Central memory CD8-positive, alpha-beta T cell (primary cell): ENCODE measurements around the gene HSPA1B.
"Not testable (repeated sequence)": the region's sequence is repeated elsewhere in the genome, so short reads cannot be mapped to it uniquely, and the experiment has no call there.

Experiments used
- ATAC-seq: fragments of 150-1000 bp; cut with Tn5 transposase; replicated peaks from 2 replicates; pipeline ENCODE4 v1.10.0; 2022; ENCODE audit warnings: mild to moderate bottlenecking, moderate FRiP score, moderate number of reproducible peaks; ENCODE audit not compliant: poor library complexity, severe bottlenecking; ENCODE audit errors: extremely low read depth
- DNase-seq, 2 donors: peaks; one replicate each; pipeline ENCODE4 v3.0.0; 2021; ENCODE audit warnings: low spot score in 2 of 2
- H3K27ac Mint-ChIP-seq: one replicate; pipeline ENCODE4 v1.8.0; 2022; ENCODE audit warnings: low read depth, mild to moderate bottlenecking, moderate library complexity, mixed read lengths
- H3K27me3 Mint-ChIP-seq: one replicate; pipeline ENCODE4 v1.8.0; 2022; ENCODE audit warnings: mixed read lengths
- H3K36me3 Mint-ChIP-seq: one replicate; pipeline ENCODE4 v1.8.0; 2022; ENCODE audit warnings: mild to moderate bottlenecking, moderate library complexity, mixed read lengths; ENCODE audit not compliant: insufficient read depth
- H3K4me1 Mint-ChIP-seq: one replicate; pipeline ENCODE4 v1.8.0; 2022; ENCODE audit warnings: mixed read lengths
- H3K4me3 Mint-ChIP-seq: one replicate; pipeline ENCODE4 v1.8.0; 2022; ENCODE audit warnings: mild to moderate bottlenecking, moderate library complexity, mixed read lengths
- H3K9me3 Mint-ChIP-seq: one replicate; pipeline ENCODE4 v1.8.0; 2022; ENCODE audit warnings: mixed read lengths

The HSPA1B gene

DNA sequence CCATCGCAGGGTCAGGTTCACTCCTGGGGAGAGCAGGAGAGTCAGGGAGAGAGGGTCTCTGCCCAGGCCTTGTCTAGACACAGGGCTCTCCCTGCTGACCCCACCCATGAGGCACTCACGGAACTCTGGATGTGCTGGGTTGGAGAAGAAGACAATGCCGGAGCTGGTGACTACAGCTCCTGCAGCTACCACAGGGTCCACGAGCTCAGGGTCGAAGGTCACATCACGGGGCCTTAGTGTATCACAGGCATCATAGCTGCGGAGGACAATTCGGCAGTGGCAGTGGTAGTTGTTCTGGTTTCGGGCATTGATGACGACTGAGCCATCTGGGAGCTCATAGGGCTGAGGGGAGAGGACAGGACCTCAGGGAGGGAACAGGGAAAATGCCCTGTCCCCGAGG lies 32.4 kb downstream of the HSPA1B start:
- no peak for ATAC-seq
- no peaks in the 10 kb centered on the region for H3K27me3 Mint-ChIP-seq
- H3K9me3 Mint-ChIP-seq = no peaks in the 10 kb centered on the region
- peaks cover 26% of the 10 kb centered on the region for H3K4me1 Mint-ChIP-seq
- no peak for DNase-seq
- no peak overlapping the region for H3K4me3 Mint-ChIP-seq
- H3K27ac Mint-ChIP-seq = no peak overlapping the region
- H3K36me3 Mint-ChIP-seq = peaks cover 39% of the 10 kb centered on the region

DNA sequence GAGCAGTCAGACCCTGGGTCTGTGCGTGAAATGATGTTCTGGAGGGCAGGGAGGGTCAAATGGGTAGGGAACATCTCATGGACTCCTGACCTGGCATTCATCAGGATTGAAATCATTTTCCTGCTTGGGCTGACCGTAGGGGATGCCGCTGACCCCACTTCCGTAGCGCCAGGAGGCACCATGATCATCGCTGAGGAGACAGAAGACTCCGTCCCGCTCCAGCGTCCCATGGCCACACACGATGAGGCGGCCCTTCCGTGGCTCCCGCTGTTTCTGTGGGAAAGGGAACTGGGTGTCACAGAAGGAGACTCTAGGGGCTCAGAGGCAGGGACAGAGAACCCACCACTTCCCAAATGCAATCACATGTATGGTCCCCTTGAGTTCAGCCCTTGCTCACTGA lies 32.8 kb downstream of the HSPA1B start:
- Mint-ChIP-seq H3K9me3 (no peaks in the 10 kb centered on the region), H3K27me3 (no peaks in the 10 kb centered on the region), H3K4me1 (peaks cover 26% of the 10 kb centered on the region), H3K4me3 (no peak overlapping the region), H3K36me3 (peaks cover 40% of the 10 kb centered on the region), H3K27ac (no peak overlapping the region)
- no peak for ATAC-seq
- no peak for DNase-seq

- no peaks in the 10 kb centered on the region for H3K9me3 Mint-ChIP-seq
- DNase-seq (no peak), ATAC-seq (no peak)
- H3K27ac Mint-ChIP-seq = no peak overlapping the region
- H3K4me1 Mint-ChIP-seq = peaks cover 26% of the 10 kb centered on the region
- H3K27me3 Mint-ChIP-seq = no peaks in the 10 kb centered on the region
- peaks cover 40% of the 10 kb centered on the region for H3K36me3 Mint-ChIP-seq
- H3K4me3 Mint-ChIP-seq = no peak overlapping the region
These were observed 33.6 kb downstream of the HSPA1B start for GRCh38 chr6:31861150-31861549.

GRCh38 chr6:31861919-31862343 lies 34.4 kb downstream of the HSPA1B start:
- Mint-ChIP-seq H3K36me3 (peaks cover 37% of the 10 kb centered on the region), H3K27me3 (no peaks in the 10 kb centered on the region), H3K4me3 (peak overlapping the region; percentile 81), H3K9me3 (no peaks in the 10 kb centered on the region), H3K4me1 (peaks cover 26% of the 10 kb centered on the region), H3K27ac (peak overlapping the region; percentile 94)
- DNase-seq (no peak), ATAC-seq (no peak)

DNA sequence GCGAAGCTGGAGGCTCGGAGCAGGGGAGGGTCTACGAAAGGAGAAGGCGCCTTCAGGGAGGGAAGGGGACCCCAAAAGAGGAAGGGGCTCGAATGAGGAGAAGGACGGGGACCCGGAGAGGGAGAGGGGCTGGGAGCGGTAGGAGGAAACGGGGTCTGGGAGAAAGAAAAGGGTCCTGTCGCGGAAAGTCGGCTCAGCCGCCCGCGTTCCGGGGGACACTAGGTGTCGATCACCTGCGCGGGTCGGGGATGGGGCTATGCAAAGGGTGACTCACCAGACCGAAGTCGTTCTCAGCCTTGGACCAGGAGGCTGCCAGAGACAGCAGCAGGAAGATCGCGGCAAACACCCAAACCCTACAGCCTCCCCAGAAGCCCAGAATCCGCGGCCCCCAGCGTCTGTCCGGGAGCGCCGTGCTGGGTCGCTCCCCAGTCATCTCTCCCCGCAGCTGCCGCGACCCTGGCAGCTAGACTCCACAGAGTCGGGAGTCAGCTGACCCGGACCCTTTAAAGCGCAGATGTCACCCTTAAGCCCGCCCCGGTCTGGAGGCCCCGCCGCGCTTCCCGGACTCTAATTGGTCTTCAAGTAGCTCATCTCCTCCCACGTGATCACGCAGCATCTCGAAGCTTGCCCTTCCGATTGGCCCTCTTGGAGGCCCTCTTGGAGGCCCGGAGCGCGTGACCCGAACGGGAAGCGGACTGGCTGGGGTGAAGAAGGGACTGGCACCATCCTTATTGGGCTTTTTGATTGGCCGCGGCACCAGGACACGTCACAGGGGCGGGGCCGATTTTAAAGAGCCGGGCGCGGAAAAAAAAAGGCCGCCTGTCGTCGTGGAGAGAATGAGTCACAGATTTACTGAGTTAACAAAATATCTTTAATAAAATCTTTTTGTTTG lies 35.1 kb downstream of the HSPA1B start, which contains the start of gene NEU1:
TSS of gene NEU1 (minus strand) at position 478 of the 892 bp plus-strand sequence. CDS start at position 433, 45 bp downstream.
- Mint-ChIP-seq H3K4me3 (peak within 1 kb of the TSS; percentile 81), H3K27me3 (no peaks in the 10 kb centered on the region), H3K4me1 (peaks cover 26% of the 10 kb centered on the region), H3K27ac (peak within 1 kb of the TSS; percentile 94), H3K36me3 (peaks cover 36% of the 10 kb centered on the region), H3K9me3 (no peaks in the 10 kb centered on the region)
- DNase-seq (peak; percentile 92 to 99), ATAC-seq (peak; percentile 97)

- peak overlapping the region; percentile 94 for H3K27ac Mint-ChIP-seq
- not testable (repeated sequence) for DNase-seq, H3K27me3 Mint-ChIP-seq, ATAC-seq, H3K9me3 Mint-ChIP-seq
- peaks cover 28% of the 10 kb centered on the region for H3K36me3 Mint-ChIP-seq
- peaks cover 26% of the 10 kb centered on the region for H3K4me1 Mint-ChIP-seq
- peak overlapping the region; percentile 81 for H3K4me3 Mint-ChIP-seq
These were observed 36.6 kb downstream of the HSPA1B start for GRCh38 chr6:31864123-31864562.

DNA sequence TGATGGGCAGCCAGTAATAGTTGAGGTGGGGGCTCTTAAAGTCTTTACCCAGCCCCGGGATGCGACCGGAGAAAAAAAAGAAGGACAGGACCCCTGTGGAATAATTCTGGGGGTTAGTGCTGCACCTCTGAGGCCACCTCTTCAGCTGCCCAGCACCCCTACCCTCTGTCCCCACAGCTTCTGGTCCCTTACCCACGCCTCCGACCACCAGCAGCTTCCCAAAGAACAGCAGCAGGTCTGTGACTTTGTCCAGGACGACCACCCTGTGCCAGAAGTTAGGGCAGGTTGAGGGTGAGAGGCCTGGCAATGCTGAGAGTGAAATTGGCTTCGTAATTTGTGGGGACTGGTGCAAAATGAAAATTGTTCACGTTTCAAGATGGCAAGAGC lies 37.3 kb downstream of the HSPA1B start:
- no peak for DNase-seq

GRCh38 chr6:31865205-31866118 lies 37.9 kb downstream of the HSPA1B start:
- Mint-ChIP-seq H3K4me1 (peaks cover 26% of the 10 kb centered on the region), H3K36me3 (peaks cover 23% of the 10 kb centered on the region), H3K27ac (no peak overlapping the region), H3K9me3 (no peaks in the 10 kb centered on the region), H3K4me3 (no peak overlapping the region), H3K27me3 (no peaks in the 10 kb centered on the region)
- ATAC-seq = no peak
- no peak for DNase-seq

More for the DNA sequence above, 37.3 kb downstream of the HSPA1B start:
- no peaks in the 10 kb centered on the region for H3K27me3 Mint-ChIP-seq
- peaks cover 26% of the 10 kb centered on the region for H3K4me1 Mint-ChIP-seq
- ATAC-seq = no peak
- no peak overlapping the region for H3K27ac Mint-ChIP-seq
- H3K9me3 Mint-ChIP-seq = no peaks in the 10 kb centered on the region
- H3K4me3 Mint-ChIP-seq = no peak overlapping the region
- H3K36me3 Mint-ChIP-seq = peaks cover 25% of the 10 kb centered on the region

GRCh38 chr6:31868658-31868971 lies 41.1 kb downstream of the HSPA1B start:
- not testable (repeated sequence) for H3K27ac Mint-ChIP-seq, H3K27me3 Mint-ChIP-seq, DNase-seq, ATAC-seq, H3K4me3 Mint-ChIP-seq, H3K36me3 Mint-ChIP-seq, H3K9me3 Mint-ChIP-seq, H3K4me1 Mint-ChIP-seq

- no peak for DNase-seq
- Mint-ChIP-seq H3K9me3 (no peaks in the 10 kb centered on the region), H3K4me3 (no peak overlapping the region), H3K27ac (no peak overlapping the region), H3K4me1 (no peaks in the 10 kb centered on the region), H3K27me3 (no peaks in the 10 kb centered on the region), H3K36me3 (peaks cover 2% of the 10 kb centered on the region)
- ATAC-seq = no peak
These were observed 41.8 kb downstream of the HSPA1B start for GRCh38 chr6:31869343-31869742.

- Mint-ChIP-seq H3K4me3 (no peak overlapping the region), H3K4me1 (no peaks in the 10 kb centered on the region), H3K27ac (no peak overlapping the region), H3K36me3 (peaks cover 1% of the 10 kb centered on the region), H3K27me3 (no peaks in the 10 kb centered on the region), H3K9me3 (no peaks in the 10 kb centered on the region)
- DNase-seq = no peak
- no peak for ATAC-seq
These were observed 42.9 kb downstream of the HSPA1B start for GRCh38 chr6:31870385-31870921.

GRCh38 chr6:31871046-31871659 lies 43.6 kb downstream of the HSPA1B start:
- DNase-seq = no peak
- H3K9me3 Mint-ChIP-seq = no peaks in the 10 kb centered on the region
- no peak for ATAC-seq

More at GRCh38 chr6:31871046-31871659, 43.6 kb downstream of the HSPA1B start:
- H3K36me3 Mint-ChIP-seq = peaks cover 1% of the 10 kb centered on the region
- H3K27ac Mint-ChIP-seq = no peak overlapping the region
- H3K27me3 Mint-ChIP-seq = no peaks in the 10 kb centered on the region
- H3K4me1 Mint-ChIP-seq = no peaks in the 10 kb centered on the region
- no peak overlapping the region for H3K4me3 Mint-ChIP-seq
